Gastrocnemius medialis (tissue), 4 donors: ENCODE measurements around the gene PTGR3. TPM values are rescaled to one million over a fixed set of nuclear protein-coding genes. Genes with fewer than 3 reads are reported as not detected.

Source experiments
- ATAC-seq, 2 donors: fragments of 150-250 bp; one replicate each; pipeline ENCODE4 v1.9.1; 2016
- DNase-seq, 2 donors: peaks; one replicate each; pipeline ENCODE4 v3.0.0-alpha.2; 2019
- H3K27ac ChIP-seq, 4 donors: fragments of 200-600 bp; sonication (generic); 1 replicate in 1 of 4; 2 replicates in 3 of 4; pipeline ENCODE4 v1.5.1; 2016 to 2018; ENCODE audit warnings: mild to moderate bottlenecking in 2 of 4, moderate library complexity in 1 of 4
- H3K27me3 ChIP-seq, 3 donors: fragments of 200-600 bp; sonication (generic) in 2 of 3; 1 replicate in 1 of 3; 2 replicates in 2 of 3; pipeline versions ENCODE4 v1.5.1 to v1.6.0; 2016 to 2019; ENCODE audit warnings: mild to moderate bottlenecking in 1 of 3, moderate library complexity in 1 of 3
- H3K36me3 ChIP-seq, 2 donors: fragments of 200-600 bp; sonication (generic) in 1 of 2; one replicate each; pipeline ENCODE4 v1.5.1; 2017 to 2018
- H3K4me1 ChIP-seq, 2 donors: fragments of 200-600 bp; sonication (generic) in 1 of 2; one replicate each; pipeline ENCODE4 v1.5.1; 2016 to 2017; ENCODE audit warnings: mild to moderate bottlenecking in 2 of 2
- H3K4me3 ChIP-seq, 4 donors: fragments of 200-600 bp; sonication (generic) in 3 of 4; 1 replicate in 1 of 4; 2 replicates in 3 of 4; pipeline ENCODE4 v1.5.1; 2016 to 2019; ENCODE audit warnings: mild to moderate bottlenecking in 2 of 4
- H3K9me3 ChIP-seq, 3 donors: fragments of 200-600 bp; sonication (generic) in 2 of 3; 1 replicate in 1 of 3; 2 replicates in 2 of 3; pipeline ENCODE4 v1.5.1; 2016 to 2019
- POLR2A ChIP-seq, 2 donors: fragments of 450-650 bp; IDR thresholded peaks; one replicate each; pipeline ENCODE4 v1.6.1; 2017; ENCODE audit warnings: antibody characterized with exemption in 2 of 2, mild to moderate bottlenecking in 2 of 2, moderate library complexity in 2 of 2
- in situ Hi-C, 4 donors: fragments of 200-750 bp; cut with MboI; loops; one replicate each; pipeline versions ENCODE4 v1.15.0 to v1.8.0; 2017; ENCODE audit warnings: low sequenced_read_pairs in 4 of 4
- intact Hi-C: fragments of 100-400 bp; cut with DNase I; formaldehyde crosslinking; loops from one replicate; pipeline ENCODE4 v1.15.1; 2023; ENCODE audit warnings: low total_unique reads
- total RNA-seq, 4 donors: library from RNA; depleted of rRNA; stranded (reverse); fragments of >200 nt; gene quantifications; one replicate each; pipeline versions ENCODE4 v1.1.0 to v1.2.3, GENCODE V29; 2016
- TF ChIP-seq, protein P1 (sequence below), 5 experiments: fragments of 450-650 bp in 3 of 5; fragments of 200-600 bp in 2 of 5; sonication (generic) in 2 of 5; IDR thresholded peaks in 4 of 5; conservative IDR thresholded peaks in 1 of 5; 1 replicate in 4 of 5; 2 replicates in 1 of 5; pipeline ENCODE4 v1.5.1; 2016 to 2019; ENCODE audit warnings: antibody characterized with exemption in 5 of 5, mild to moderate bottlenecking in 3 of 5, moderate library complexity in 3 of 5

The PTGR3 gene
- total RNA-seq, 4 donors from 2014 or later = 25.7 to 34.0 (median 29.9) TPM

DNA sequence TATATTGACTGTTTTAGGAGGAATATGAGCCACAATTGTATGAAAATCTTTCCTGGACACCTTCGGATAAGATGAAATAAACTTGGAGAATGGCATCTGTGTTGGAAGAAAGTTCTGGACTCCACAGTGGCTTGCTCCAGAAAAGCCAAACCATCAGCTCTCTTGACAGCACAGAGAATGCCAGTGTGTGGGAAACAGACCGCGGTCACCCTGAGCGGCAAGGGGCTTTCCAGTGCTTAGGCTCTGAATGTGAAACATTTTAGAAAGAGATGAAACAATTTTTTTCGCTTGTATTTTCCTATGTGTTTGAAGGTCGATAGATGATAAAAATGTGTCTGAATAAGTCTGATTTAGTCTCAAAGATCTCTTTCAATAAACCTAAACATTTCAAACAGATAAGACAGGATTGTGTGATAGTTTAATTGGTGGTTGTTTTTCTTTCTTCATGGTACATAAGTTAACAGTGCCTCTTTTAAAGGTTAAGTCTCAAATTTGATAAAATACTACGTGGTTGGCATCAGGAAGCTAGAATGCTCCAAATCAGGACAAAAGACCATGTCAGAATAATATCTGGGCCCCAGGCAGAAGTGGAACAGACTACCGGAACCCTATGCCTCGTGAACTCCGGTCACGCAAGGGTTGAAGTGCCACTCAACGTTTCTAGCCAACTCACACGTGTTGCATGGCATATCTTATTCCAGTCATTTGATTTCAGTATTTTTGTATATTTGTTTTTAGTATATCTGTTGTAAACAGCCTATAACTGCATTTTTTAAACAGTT, 28.9 kb downstream of the PTGR3 start:
- no peak for TF ChIP-seq POLR2A (IDR thresholded peaks at IDR 0.05)
- TF ChIP-seq, protein P1, sequence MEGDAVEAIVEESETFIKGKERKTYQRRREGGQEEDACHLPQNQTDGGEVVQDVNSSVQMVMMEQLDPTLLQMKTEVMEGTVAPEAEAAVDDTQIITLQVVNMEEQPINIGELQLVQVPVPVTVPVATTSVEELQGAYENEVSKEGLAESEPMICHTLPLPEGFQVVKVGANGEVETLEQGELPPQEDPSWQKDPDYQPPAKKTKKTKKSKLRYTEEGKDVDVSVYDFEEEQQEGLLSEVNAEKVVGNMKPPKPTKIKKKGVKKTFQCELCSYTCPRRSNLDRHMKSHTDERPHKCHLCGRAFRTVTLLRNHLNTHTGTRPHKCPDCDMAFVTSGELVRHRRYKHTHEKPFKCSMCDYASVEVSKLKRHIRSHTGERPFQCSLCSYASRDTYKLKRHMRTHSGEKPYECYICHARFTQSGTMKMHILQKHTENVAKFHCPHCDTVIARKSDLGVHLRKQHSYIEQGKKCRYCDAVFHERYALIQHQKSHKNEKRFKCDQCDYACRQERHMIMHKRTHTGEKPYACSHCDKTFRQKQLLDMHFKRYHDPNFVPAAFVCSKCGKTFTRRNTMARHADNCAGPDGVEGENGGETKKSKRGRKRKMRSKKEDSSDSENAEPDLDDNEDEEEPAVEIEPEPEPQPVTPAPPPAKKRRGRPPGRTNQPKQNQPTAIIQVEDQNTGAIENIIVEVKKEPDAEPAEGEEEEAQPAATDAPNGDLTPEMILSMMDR (IDR thresholded peaks at IDR 0.05 in 4 of 5, conservative IDR thresholded peaks at IDR 0.05 in 1 of 5) = no peak
- Histone ChIP-seq H3K9me3 (no peaks in the 10 kb centered on the region), H3K36me3 (no peaks in the 10 kb centered on the region), H3K27me3 (no peaks in the 10 kb centered on the region), H3K4me3 (no peak overlapping the region), H3K4me1 (no peaks in the 10 kb centered on the region), H3K27ac (no peak overlapping the region)
- in situ Hi-C loops = no loop called here
- intact Hi-C loops = no loop called here
- ATAC-seq (no peak), DNase-seq (no peak)

DNA sequence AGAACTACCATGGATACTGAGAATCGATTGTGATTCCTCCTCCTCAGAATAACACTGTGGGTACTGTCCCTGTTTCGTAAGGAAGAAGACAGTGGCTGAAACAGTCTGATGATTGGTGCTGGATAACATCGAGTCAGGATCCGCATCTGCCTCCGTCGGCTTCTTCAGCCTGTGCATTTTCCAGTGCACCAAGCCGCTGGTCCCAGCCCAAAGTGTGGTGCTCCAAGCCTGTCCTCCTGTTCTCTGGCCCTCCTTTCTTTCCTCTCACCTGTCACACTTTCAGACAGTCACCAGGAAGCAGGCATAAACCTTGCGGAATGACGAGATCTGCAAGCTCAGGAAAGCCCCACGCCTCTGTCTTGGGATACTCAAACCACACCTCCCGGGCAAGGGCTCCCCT, 30.6 kb downstream of the PTGR3 start:
- no peak overlapping the region for H3K27ac ChIP-seq
- DNase-seq = no peak
- no peaks in the 10 kb centered on the region for H3K9me3 ChIP-seq
- in situ Hi-C loops = no loop called here
- H3K27me3 ChIP-seq = no peaks in the 10 kb centered on the region
- no peak for ATAC-seq
- H3K4me1 ChIP-seq = no peaks in the 10 kb centered on the region
- no peaks in the 10 kb centered on the region for H3K36me3 ChIP-seq
- TF ChIP-seq POLR2A (IDR thresholded peaks at IDR 0.05) = no peak
- TF ChIP-seq, protein P1 (IDR thresholded peaks at IDR 0.05 in 4 of 5, conservative IDR thresholded peaks at IDR 0.05 in 1 of 5) = no peak
- intact Hi-C loops = no loop called here
- no peak overlapping the region for H3K4me3 ChIP-seq

DNA sequence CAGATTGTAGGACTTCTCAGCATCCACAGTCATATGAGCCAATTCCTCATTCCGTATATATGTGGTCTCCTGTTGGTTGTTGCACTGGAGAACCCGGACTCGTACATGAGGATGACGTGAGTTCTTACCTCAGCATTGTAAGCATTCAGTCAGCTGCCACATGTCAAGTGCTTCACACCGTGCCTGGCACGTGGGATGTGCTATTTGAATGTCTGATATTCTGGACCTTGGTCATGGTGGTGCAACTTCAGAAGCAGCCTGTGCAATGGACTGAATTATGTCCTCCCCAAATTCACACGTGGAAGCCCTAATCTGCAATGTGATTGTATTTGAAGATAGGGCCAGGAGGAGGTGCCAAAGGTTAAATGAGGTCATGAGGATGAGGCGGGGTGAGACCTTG, 32.1 kb downstream of the PTGR3 start:
- in situ Hi-C loops = no loop called here
- H3K36me3 ChIP-seq = no peaks in the 10 kb centered on the region
- no peaks in the 10 kb centered on the region for H3K27me3 ChIP-seq
- ATAC-seq (no peak), DNase-seq (no peak)
- H3K9me3 ChIP-seq = no peaks in the 10 kb centered on the region
- no peak for TF ChIP-seq POLR2A (IDR thresholded peaks at IDR 0.05)
- TF ChIP-seq, protein P1 (IDR thresholded peaks at IDR 0.05 in 4 of 5, conservative IDR thresholded peaks at IDR 0.05 in 1 of 5) = no peak
- intact Hi-C loops = no loop called here
- H3K4me1 ChIP-seq = no peaks in the 10 kb centered on the region
- no peak overlapping the region for H3K4me3 ChIP-seq
- no peak overlapping the region for H3K27ac ChIP-seq

DNA sequence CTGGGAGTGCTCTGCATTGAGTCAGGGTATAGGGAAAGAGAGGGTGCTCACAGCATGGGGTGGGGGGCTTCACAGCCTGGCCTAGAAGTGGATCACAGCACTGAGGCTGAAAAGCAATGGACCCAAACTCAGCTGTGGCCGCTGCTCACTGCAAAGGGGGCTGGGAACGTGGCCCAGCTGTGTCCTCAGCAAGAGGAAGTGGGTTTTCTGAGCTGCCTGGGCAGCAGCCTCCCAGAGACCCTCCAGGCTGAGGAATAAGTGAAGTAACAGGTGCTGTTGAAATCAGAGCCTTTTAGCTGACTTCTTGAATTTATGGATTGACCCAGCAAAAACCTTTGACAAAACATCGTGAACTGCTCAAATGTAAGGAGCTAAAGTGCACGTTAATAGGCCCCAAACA, 35.2 kb downstream of the PTGR3 start:
- Histone ChIP-seq H3K27ac (no peak overlapping the region), H3K36me3 (no peaks in the 10 kb centered on the region), H3K27me3 (no peaks in the 10 kb centered on the region), H3K9me3 (no peaks in the 10 kb centered on the region), H3K4me1 (no peaks in the 10 kb centered on the region), H3K4me3 (no peak overlapping the region)
- intact Hi-C loops (no loop called here), in situ Hi-C loops (loop anchor here in 2 of 4 donors (25.0 kb wide), 1 partner anchor 289 kb away; no protein-coding TSS in a partner anchor)
- TF ChIP-seq, protein P1 (IDR thresholded peaks at IDR 0.05 in 4 of 5, conservative IDR thresholded peaks at IDR 0.05 in 1 of 5) = no peak
- TF ChIP-seq POLR2A (IDR thresholded peaks at IDR 0.05) = no peak
- DNase-seq (no peak), ATAC-seq (no peak)

DNA sequence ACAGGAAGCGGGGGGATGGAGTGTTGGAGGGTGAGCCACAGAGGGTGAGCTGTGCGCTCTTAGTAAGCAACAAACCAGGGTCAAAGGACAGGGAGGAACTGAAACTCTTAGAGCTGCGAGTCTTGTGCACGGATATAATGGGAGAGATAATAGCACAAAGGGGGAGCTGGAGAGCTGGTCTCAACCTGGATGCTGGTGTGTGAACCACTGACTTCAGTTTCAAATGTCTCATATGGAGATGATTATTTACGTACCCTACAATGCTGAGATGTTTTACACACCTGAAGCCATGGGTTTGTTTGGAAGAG, 35.9 kb downstream of the PTGR3 start:
- Histone ChIP-seq H3K4me3 (no peak overlapping the region), H3K4me1 (no peaks in the 10 kb centered on the region), H3K27me3 (no peaks in the 10 kb centered on the region), H3K27ac (no peak overlapping the region), H3K9me3 (no peaks in the 10 kb centered on the region), H3K36me3 (no peaks in the 10 kb centered on the region)
- in situ Hi-C loops (loop anchor here in 2 of 4 donors (25.0 kb wide), 1 partner anchor 289 kb away; no protein-coding TSS in a partner anchor), intact Hi-C loops (no loop called here)
- DNase-seq = no peak
- no peak for ATAC-seq
- TF ChIP-seq, protein P1 (IDR thresholded peaks at IDR 0.05 in 4 of 5, conservative IDR thresholded peaks at IDR 0.05 in 1 of 5) = no peak
- TF ChIP-seq POLR2A (IDR thresholded peaks at IDR 0.05) = no peak
